UCSD-AML1 (cell line): Measurements from ENCODE around the gene CERS5.

Experiments
- DNase-seq: peaks from one replicate; lab custom pipeline; 2025; ENCODE audit not compliant: unreplicated experiment; lab: John Stamatoyannopoulos, UW

Gene CERS5

GRCh38 chr12:50167049-50167828 lies at the start of gene CERS5:
TSS of gene CERS5 (minus strand) at chr12:50167369. CDS start at chr12:50167297, 72 bp downstream.
- peak; percentile 99 for DNase-seq

GRCh38 chr12:50215033-50215432 lies 47.9 kb upstream of the CERS5 start:
- no peak for DNase-seq

- DNase-seq = no peak
Observed at GRCh38 chr12:50214018-50214417, 46.8 kb upstream of the CERS5 start.

GRCh38 chr12:50213439-50213838 lies 46.3 kb upstream of the CERS5 start:
- DNase-seq = no peak

- no peak for DNase-seq
Observed at GRCh38 chr12:50212071-50212467, 44.9 kb upstream of the CERS5 start.

- DNase-seq = no peak
Observed at GRCh38 chr12:50211392-50212070, 44.4 kb upstream of the CERS5 start.

- DNase-seq = no peak
Observed at GRCh38 chr12:50207424-50207823, 40.3 kb upstream of the CERS5 start.

GRCh38 chr12:50205648-50206047 lies 38.5 kb upstream of the CERS5 start:
- no peak for DNase-seq

GRCh38 chr12:50203691-50204090 lies 36.5 kb upstream of the CERS5 start:
- DNase-seq = no peak

- no peak for DNase-seq
Observed at GRCh38 chr12:50201987-50202521, 34.9 kb upstream of the CERS5 start.

- no peak for DNase-seq
Observed at GRCh38 chr12:50200552-50201273, 33.5 kb upstream of the CERS5 start.

- no peak for DNase-seq
Observed at GRCh38 chr12:50198829-50199228, 31.7 kb upstream of the CERS5 start.

- DNase-seq = no peak
Observed at GRCh38 chr12:50197297-50197727, 30.1 kb upstream of the CERS5 start.

GRCh38 chr12:50196537-50196936 lies 29.4 kb upstream of the CERS5 start:
- no peak for DNase-seq

- DNase-seq = no peak
Observed at GRCh38 chr12:50195832-50196231, 28.7 kb upstream of the CERS5 start.

GRCh38 chr12:50192908-50193307 lies 25.7 kb upstream of the CERS5 start:
- DNase-seq = no peak

GRCh38 chr12:50192236-50192635 lies 25.1 kb upstream of the CERS5 start:
- no peak for DNase-seq

- DNase-seq = no peak
Observed at GRCh38 chr12:50190859-50191258, 23.7 kb upstream of the CERS5 start.

- DNase-seq = no peak
Observed at GRCh38 chr12:50188875-50189575, 21.9 kb upstream of the CERS5 start.

GRCh38 chr12:50188241-50188781 lies 21.1 kb upstream of the CERS5 start:
- no peak for DNase-seq
